NB4 (cell line): ENCODE results near the gene TMEM106C.

Experiments
- DNase-seq: peaks from one replicate; pipeline ENCODE4 v3.0.0; 2010; ENCODE audit warnings: low read depth
- H3K4me3 ChIP-seq: one replicate; pipeline ENCODE4 v1.5.1; 2011; ENCODE audit warnings: mild to moderate bottlenecking, low read depth, low read length, moderate library complexity
- CTCF ChIP-seq: IDR thresholded peaks from one replicate; pipeline ENCODE4 v1.5.1; 2012; ENCODE audit warnings: low read depth, low read length
- MAX ChIP-seq: IDR thresholded peaks from 2 replicates; pipeline ENCODE4 v1.6.1; 2011; ENCODE audit warnings: low read depth, low read length
- MYC ChIP-seq: IDR thresholded peaks from 2 replicates; pipeline ENCODE4 v1.6.1; 2011; ENCODE audit warnings: low read depth, low read length
- POLR2A ChIP-seq: IDR thresholded peaks from 2 replicates; pipeline ENCODE4 v1.6.1; 2011; ENCODE audit warnings: mild to moderate bottlenecking; ENCODE audit not compliant: insufficient read length; ENCODE audit errors: extremely low read depth

TMEM106C gene

GRCh38 chr12:48017921-48018617, 54.7 kb downstream of the TMEM106C start:
- no peak for DNase-seq
- no peak overlapping the region for H3K4me3 ChIP-seq
- TF ChIP-seq POLR2A (no peak), MYC (no peak), MAX (no peak), CTCF (no peak)
